ENCODE data around the gene PDE4DIP. TPM values are rescaled to one million over a fixed set of nuclear protein-coding genes. Genes with fewer than 3 reads are reported as not detected.
"Not testable (repeated sequence)": the region's sequence is repeated elsewhere in the genome, so short reads cannot be mapped to it uniquely, and the experiment has no call there.

PDE4DIP gene
- total and polyA plus RNA-seq, 2 donors (not counting 3 experiments of a cell fraction or from before 2014, with no cell fraction given), result 6.3 to 26.4 TPM

GRCh38 chr1:148829365-148829764 is 14.9 kb upstream of the PDE4DIP start:
- H3K27ac ChIP-seq (ENCODE audit: insufficient read depth, low read depth, low read length); CTCF ChIA-PET; FAIRE-seq; H3K27me3 ChIP-seq (ENCODE audit: control insufficient read depth in 2 of 2, insufficient read depth in 2 of 2, low read length in 2 of 2); H3K36me3 ChIP-seq (ENCODE audit: control insufficient read depth in 2 of 2, extremely low read depth in 1 of 2, insufficient read depth in 2 of 2, low read length in 2 of 2); H3K4me1 ChIP-seq (ENCODE audit: control insufficient read depth, extremely low read depth, insufficient read depth, low read length); H3K79me2 ChIP-seq (ENCODE audit: control insufficient read depth, insufficient read depth, low read length); H4K20me1 ChIP-seq (replicated peaks; ENCODE audit: control insufficient read depth, extremely low read depth, insufficient read depth, low read length); POLR2A ChIA-PET; DNase-seq (ENCODE audit: low read depth, low spot score); intact Hi-C loops (cut with micrococcal nuclease); H3K9me3 ChIP-seq (replicated peaks; ENCODE audit: control insufficient read depth, insufficient read depth, low read length); H3K9me1 ChIP-seq (replicated peaks; ENCODE audit: control insufficient read depth, extremely low read depth, insufficient read depth, low read length); H2AFZ ChIP-seq (ENCODE audit: low read depth, low read length); H3K4me3 ChIP-seq (replicated peaks in 1 of 3; ENCODE audit: insufficient read depth in 1 of 3, low read depth in 1 of 3, low read length in 3 of 3); H3K9ac ChIP-seq (replicated peaks; ENCODE audit: extremely low read depth, insufficient read depth, low read length); H3K4me2 ChIP-seq (ENCODE audit: insufficient read depth, low read length); BruUV-seq (replicated peaks); dilution Hi-C loops (cut with MboI; ENCODE audit: extremely low pct_ligation_motif_present, low sequenced_read_pairs): not testable (repeated sequence)

- H3K79me2 ChIP-seq (ENCODE audit: control insufficient read depth, insufficient read depth, low read length); DNase-seq (ENCODE audit: low read depth, low spot score); intact Hi-C loops (cut with micrococcal nuclease); H3K27ac ChIP-seq (ENCODE audit: insufficient read depth, low read depth, low read length); H3K27me3 ChIP-seq (ENCODE audit: control insufficient read depth in 2 of 2, insufficient read depth in 2 of 2, low read length in 2 of 2); dilution Hi-C loops (cut with MboI; ENCODE audit: extremely low pct_ligation_motif_present, low sequenced_read_pairs); H3K36me3 ChIP-seq (ENCODE audit: control insufficient read depth in 2 of 2, extremely low read depth in 1 of 2, insufficient read depth in 2 of 2, low read length in 2 of 2); H3K9ac ChIP-seq (replicated peaks; ENCODE audit: extremely low read depth, insufficient read depth, low read length); H2AFZ ChIP-seq (ENCODE audit: low read depth, low read length); H3K4me1 ChIP-seq (ENCODE audit: control insufficient read depth, extremely low read depth, insufficient read depth, low read length); H3K4me3 ChIP-seq (replicated peaks in 1 of 3; ENCODE audit: insufficient read depth in 1 of 3, low read depth in 1 of 3, low read length in 3 of 3); H3K9me3 ChIP-seq (replicated peaks; ENCODE audit: control insufficient read depth, insufficient read depth, low read length); BruUV-seq (replicated peaks); H4K20me1 ChIP-seq (replicated peaks; ENCODE audit: control insufficient read depth, extremely low read depth, insufficient read depth, low read length); POLR2A ChIA-PET; H3K4me2 ChIP-seq (ENCODE audit: insufficient read depth, low read length); H3K9me1 ChIP-seq (replicated peaks; ENCODE audit: control insufficient read depth, extremely low read depth, insufficient read depth, low read length); CTCF ChIA-PET: not testable (repeated sequence)
- FAIRE-seq, result peak; percentile 67
Measured at GRCh38 chr1:148841262-148841661, 3.0 kb upstream of the PDE4DIP start.

GRCh38 chr1:148844651-148845050 is 423 bp downstream of the PDE4DIP start:
- H3K4me3 ChIP-seq (replicated peaks in 1 of 3; ENCODE audit: insufficient read depth in 1 of 3, low read depth in 1 of 3, low read length in 3 of 3); H3K27me3 ChIP-seq (ENCODE audit: control insufficient read depth in 2 of 2, insufficient read depth in 2 of 2, low read length in 2 of 2); H3K4me1 ChIP-seq (ENCODE audit: control insufficient read depth, extremely low read depth, insufficient read depth, low read length); BruUV-seq (replicated peaks); dilution Hi-C loops (cut with MboI; ENCODE audit: extremely low pct_ligation_motif_present, low sequenced_read_pairs); intact Hi-C loops (cut with micrococcal nuclease); FAIRE-seq; POLR2A ChIA-PET; H3K79me2 ChIP-seq (ENCODE audit: control insufficient read depth, insufficient read depth, low read length); H3K36me3 ChIP-seq (ENCODE audit: control insufficient read depth in 2 of 2, extremely low read depth in 1 of 2, insufficient read depth in 2 of 2, low read length in 2 of 2); H3K27ac ChIP-seq (ENCODE audit: insufficient read depth, low read depth, low read length); DNase-seq (ENCODE audit: low read depth, low spot score); H3K9me3 ChIP-seq (replicated peaks; ENCODE audit: control insufficient read depth, insufficient read depth, low read length); CTCF ChIA-PET; H3K9ac ChIP-seq (replicated peaks; ENCODE audit: extremely low read depth, insufficient read depth, low read length); H2AFZ ChIP-seq (ENCODE audit: low read depth, low read length); H4K20me1 ChIP-seq (replicated peaks; ENCODE audit: control insufficient read depth, extremely low read depth, insufficient read depth, low read length); H3K4me2 ChIP-seq (ENCODE audit: insufficient read depth, low read length); H3K9me1 ChIP-seq (replicated peaks; ENCODE audit: control insufficient read depth, extremely low read depth, insufficient read depth, low read length): not testable (repeated sequence)

- H3K4me2 ChIP-seq (ENCODE audit: insufficient read depth, low read length); intact Hi-C loops (cut with micrococcal nuclease); H2AFZ ChIP-seq (ENCODE audit: low read depth, low read length); H3K79me2 ChIP-seq (ENCODE audit: control insufficient read depth, insufficient read depth, low read length); H3K36me3 ChIP-seq (ENCODE audit: control insufficient read depth in 2 of 2, extremely low read depth in 1 of 2, insufficient read depth in 2 of 2, low read length in 2 of 2); BruUV-seq (replicated peaks); H3K9me1 ChIP-seq (replicated peaks; ENCODE audit: control insufficient read depth, extremely low read depth, insufficient read depth, low read length); H3K4me1 ChIP-seq (ENCODE audit: control insufficient read depth, extremely low read depth, insufficient read depth, low read length); H3K9ac ChIP-seq (replicated peaks; ENCODE audit: extremely low read depth, insufficient read depth, low read length); H3K4me3 ChIP-seq (replicated peaks in 1 of 3; ENCODE audit: insufficient read depth in 1 of 3, low read depth in 1 of 3, low read length in 3 of 3); H4K20me1 ChIP-seq (replicated peaks; ENCODE audit: control insufficient read depth, extremely low read depth, insufficient read depth, low read length); POLR2A ChIA-PET; DNase-seq (ENCODE audit: low read depth, low spot score); H3K27me3 ChIP-seq (ENCODE audit: control insufficient read depth in 2 of 2, insufficient read depth in 2 of 2, low read length in 2 of 2); H3K27ac ChIP-seq (ENCODE audit: insufficient read depth, low read depth, low read length); CTCF ChIA-PET; H3K9me3 ChIP-seq (replicated peaks; ENCODE audit: control insufficient read depth, insufficient read depth, low read length); dilution Hi-C loops (cut with MboI; ENCODE audit: extremely low pct_ligation_motif_present, low sequenced_read_pairs): not testable (repeated sequence)
- peak; percentile 21 for FAIRE-seq
Measured at GRCh38 chr1:148845068-148845467, 840 bp downstream of the PDE4DIP start.

Measured in endothelial cell of umbilical vein (primary cell).